ENCODE data around the gene NEK5.
"Not testable (repeated sequence)": the region's sequence is repeated elsewhere in the genome, so short reads cannot be mapped to it uniquely, and the experiment has no call there.

The NEK5 gene

DNA sequence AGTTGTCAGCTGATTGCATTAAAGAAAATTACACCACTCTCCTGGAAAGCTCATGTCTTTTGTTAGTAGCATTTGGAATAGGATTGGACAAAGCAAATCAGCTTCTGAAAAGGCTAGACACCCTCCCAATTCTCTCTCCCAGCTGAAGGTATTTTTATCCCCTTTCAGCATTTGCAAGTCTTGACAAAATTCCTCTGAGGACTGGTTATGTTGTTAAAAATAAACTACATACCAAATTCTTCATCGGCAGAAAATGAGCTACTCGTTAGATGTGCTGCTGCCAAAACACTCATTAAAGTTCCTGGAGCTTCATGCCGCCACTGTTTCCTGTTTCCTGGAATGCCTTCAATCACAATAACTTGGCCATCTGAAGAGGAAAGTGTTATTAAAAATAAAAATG, 67.3 kb downstream of the NEK5 start:
- no peak for DNase-seq

DNA sequence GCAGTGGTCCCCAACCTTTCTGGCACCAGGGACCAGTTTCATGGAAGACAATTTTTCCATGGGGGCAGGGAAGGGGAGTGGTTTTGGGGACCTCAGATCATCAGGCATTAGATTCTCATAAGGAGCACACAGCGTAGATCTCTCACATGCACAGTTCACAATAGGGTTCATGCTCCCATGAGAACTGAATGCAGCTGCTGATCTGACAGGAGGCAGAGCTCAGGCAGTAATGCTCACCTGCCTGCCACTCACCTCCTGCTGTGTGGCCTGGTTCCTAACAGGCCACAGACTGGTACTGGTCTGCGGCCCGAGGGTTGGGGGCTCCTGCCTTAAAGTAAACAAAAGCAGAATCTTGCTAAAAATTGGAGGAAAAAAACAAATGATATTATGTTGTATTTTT, 67.8 kb downstream of the NEK5 start:
- DNase-seq = not testable (repeated sequence)

DNA sequence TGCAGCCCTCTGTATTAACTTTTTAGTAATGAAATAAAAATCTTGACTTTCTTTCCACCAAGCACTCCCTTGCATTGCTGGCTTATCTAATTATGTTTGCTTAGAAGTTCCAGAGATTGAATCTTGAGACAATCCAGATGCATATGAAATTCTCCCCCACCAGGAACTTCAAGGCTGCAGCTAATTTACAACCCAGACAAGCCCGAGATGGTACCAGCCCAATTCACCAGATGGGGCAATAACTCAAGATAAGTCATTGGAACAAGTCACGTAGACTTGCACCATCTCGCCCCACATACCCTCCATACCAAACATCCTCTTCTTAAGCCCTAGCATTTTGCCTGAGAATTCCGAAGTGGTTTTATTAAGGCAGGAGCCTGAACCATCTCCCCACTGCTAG, 75.4 kb downstream of the NEK5 start:
- DNase-seq = no peak

- DNase-seq = no peak
Measured at GRCh38 chr13:52051400-52051799, 77.5 kb downstream of the NEK5 start.

DNA sequence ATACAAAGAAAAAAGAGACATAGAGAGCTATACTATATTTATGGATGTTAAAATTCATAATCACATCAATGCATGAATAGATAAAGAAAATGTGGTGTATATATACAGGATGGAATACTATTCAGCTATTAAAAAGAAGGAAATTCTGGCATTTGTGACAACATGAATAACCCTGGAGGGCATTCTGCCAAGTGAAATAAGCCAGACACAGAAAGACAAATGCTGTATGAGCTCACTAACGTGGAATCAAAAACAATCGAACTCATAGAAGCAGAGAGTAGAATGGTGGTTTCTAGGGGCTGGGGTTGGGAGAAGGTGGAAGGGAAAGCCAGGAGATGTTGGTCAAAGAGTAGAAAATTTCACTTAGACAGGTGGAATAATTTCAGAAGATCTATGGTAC, 80.4 kb downstream of the NEK5 start:
- DNase-seq = no peak

- no peak for DNase-seq
Measured at GRCh38 chr13:52047463-52047862, 81.4 kb downstream of the NEK5 start.

- no peak for DNase-seq
Measured at GRCh38 chr13:52043675-52044074, 85.2 kb downstream of the NEK5 start.

DNA sequence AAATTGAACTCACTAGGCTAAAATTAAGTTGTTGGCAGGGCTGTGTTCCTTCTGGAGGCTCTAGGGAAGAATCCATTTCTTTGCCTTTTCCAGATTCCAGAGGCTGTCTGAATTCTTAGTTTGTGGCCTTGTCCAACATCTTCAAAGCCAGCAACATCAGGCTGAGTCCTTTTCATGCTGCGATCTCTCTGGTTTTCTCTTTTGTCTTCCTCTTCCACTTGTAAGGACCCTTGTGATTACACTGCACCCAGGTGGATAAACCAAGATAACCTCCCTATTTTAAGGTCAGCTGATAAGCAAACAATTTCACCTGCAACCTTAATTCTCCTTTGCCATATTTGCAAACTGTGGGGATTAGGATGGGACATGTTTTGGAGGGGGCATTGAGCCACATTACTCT, 92.8 kb downstream of the NEK5 start:
- DNase-seq = no peak

DNA sequence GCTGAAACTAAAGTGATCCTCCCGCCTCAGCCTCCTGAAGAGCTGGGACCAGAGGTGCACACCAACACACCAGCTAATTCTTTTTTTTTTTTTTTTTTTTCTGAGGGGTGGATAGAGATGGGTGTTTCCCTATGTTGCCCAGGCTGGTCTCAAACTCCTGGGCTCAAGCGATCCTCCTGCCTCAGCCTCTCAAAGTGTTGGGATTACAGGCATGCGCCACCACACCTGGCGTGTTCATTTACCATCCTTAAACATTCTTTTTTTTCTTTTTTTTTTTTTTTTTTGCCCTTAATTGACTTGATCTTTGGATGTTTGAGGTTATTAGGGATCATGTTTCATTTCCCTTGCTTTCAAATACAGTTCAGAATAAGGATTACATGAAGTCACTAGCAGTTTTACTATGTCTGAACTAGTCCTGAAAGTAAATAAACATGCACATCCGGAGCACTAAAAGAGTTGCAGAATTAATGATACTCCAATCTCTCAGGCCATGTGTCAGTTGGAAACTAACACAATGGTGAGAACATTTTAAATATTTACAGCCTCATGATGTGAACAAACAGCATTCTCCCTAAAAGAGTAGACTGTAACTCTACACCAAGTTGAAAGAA, 94.2 kb downstream of the NEK5 start:
- no peak for DNase-seq

GRCh38 chr13:52033039-52033438, 95.8 kb downstream of the NEK5 start:
- DNase-seq = no peak

GRCh38 chr13:52030401-52030800, 98.5 kb downstream of the NEK5 start:
- not testable (repeated sequence) for DNase-seq

GRCh38 chr13:52029569-52029968, 99.3 kb downstream of the NEK5 start:
- DNase-seq = no peak

DNA sequence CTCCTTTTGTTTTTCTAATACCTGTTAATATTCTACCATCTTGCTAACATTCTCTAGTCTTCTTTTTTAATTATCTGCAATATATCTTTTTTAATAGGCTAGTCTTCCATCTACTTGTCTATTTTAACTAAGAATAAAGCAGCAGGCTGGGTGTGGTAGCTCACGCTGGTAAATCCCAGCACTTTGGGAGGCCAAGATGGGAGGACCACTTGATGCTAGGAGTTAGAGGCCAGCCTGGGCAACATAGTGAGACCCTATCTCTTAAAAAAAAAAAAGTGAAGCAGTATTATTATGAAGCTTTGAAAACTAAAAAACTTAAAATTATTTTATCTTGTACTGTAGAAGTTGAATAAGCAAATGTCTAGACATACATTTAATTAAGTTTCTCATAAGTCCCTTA, 101.0 kb downstream of the NEK5 start:
- DNase-seq = no peak

- DNase-seq = no peak
Measured at GRCh38 chr13:52026246-52026626, 102.6 kb downstream of the NEK5 start.

GRCh38 chr13:52025475-52026245, 103.2 kb downstream of the NEK5 start:
- DNase-seq = no peak

DNA sequence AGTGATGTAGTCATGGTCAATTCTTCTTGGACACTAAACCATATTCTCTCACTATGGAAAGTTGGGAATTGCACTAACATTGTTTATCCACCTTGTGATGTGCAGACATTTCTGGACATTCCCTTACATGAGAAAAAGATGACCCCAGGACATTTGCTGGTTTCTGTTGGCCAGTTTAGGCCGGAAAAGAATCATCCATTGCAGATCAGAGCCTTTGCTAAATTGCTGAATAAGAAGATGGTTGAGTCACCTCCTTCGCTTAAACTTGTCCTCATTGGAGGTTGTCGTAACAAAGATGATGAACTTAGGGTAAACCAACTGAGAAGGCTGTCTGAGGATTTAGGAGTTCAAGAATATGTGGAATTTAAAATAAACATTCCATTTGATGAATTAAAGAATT, 104.4 kb downstream of the NEK5 start, which contains the start of gene UTP14C:
UTP14C (plus strand) TSS at position 211 of the 400 bp plus-strand sequence. CDS start 4,114 bp downstream, outside the sequence.
- DNase-seq = no peak

DNA sequence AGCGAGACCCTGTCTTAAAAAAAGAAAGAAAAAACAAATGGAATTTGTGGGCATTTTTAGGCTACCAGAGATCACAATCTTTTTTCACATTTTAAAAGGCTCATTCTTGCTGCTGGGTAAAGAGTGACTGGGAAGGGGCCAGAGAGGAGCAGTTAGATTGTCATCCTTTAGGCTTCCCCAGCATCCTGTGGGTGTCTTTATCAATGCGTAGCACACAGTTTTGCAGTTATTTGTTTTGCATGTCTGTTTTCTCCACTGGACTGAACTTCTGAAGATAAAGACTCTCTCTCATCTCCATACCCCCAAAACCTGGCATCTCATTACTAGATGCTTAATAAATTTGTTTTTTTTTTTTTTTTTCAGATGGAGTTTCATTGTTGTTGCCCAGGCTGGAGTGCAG, 106.5 kb downstream of the NEK5 start:
- DNase-seq = no peak

DNA sequence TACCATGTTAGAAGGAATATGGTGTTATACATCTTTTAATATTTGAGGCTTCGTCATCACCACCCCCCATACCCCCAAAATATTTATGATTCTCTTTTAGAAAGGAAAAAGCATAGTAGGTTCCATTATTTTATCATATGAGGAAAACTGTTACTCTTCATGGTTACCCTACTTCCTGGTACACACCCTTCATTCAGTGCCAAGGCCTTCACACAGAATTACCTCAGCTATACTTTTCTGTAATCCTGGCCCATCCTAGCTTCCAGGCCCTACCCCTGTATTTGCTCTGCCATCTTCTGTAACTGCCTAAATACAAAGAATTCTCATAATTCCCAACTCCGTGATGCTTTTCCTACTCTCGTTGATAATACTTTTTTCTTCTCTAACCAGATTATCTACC, 108.7 kb downstream of the NEK5 start:
- DNase-seq = no peak

DNA sequence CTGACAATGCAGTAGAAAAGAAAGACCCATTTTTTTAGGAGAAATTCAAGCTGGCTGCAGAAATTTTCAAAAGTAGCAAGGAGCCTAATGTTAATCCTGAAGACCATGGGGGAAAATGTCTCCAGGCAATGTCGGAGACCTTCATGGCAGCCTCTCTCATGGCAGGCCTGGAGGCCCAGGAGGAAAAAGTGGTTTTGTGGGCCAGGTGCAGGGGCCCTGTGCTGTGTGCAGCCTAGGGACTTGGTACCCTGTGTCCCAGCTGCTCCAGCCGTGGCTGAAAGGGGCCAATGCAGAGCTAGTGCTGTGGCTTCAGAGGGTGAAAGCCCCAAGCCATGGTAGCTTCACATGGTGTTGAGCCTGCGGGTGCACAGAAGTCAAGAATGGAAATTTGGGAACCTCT, 112.6 kb downstream of the NEK5 start:
- DNase-seq = no peak

DNA sequence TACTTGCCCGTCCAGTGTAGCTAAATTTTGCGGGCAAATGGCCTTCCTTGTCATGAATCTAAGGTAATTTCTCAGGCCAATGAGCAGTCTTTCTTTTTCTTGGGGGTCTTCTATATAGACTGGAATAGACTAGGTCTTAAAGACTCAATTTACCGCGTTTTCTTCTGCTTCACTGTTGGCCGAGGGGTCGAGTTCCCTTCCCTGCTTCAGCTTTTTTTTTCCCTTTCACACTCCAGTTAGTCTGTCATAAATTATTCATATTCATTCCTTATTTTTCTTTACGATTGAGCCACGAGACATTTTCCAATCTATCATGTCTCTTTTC, 116.4 kb downstream of the NEK5 start:
- DNase-seq = no peak

- DNase-seq = peak; percentile 99
Measured at GRCh38 chr13:52011632-52012511, 117.0 kb downstream of the NEK5 start, which contains the start of gene ALG11. TSS of gene ALG11 (plus strand) at chr13:52012398. CDS start at chr13:52012419, 21 bp downstream.

DNA sequence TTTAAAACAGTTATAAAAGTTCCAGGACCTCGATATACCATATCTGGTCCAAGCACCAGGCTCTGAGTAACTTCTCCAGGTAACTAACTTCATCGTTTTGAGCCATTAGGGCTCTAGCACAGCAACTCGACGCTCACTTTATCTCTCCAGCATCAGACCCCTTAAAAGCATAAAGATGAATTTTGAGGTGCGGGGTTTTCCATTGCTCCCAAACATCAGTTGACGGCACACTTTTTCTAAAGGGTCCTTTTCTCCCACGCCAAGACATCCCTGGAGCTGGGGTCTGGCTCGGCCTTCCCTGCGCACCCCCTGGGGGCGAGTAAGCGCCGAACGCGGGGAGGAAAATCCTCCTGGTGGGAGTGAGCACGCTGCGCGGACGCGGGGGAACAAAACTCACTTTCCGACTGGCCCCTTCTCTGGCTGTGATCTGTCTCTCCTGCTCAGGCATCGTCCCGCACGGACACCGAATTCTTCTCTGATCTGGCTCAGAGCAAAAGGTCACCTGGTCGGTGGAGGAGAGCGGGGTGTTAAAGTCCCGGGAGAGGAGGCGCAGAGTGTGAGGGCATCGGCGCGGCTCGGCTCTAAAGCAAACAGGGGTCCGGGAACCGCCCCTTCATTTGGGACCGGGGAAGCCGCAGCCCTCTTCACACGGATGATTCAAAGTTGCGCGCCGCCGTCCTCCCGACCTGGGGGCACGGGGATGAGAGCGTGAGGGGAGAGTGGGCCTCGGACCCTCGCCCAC, 117.8 kb downstream of the NEK5 start, which contains the start of gene ATP7B:
ATP7B (minus strand) TSS at position 561 of the 742 bp plus-strand sequence; CDS start at position 448, 113 bp downstream.
- DNase-seq = no peak

- no peak for DNase-seq
Measured at GRCh38 chr13:52009946-52010345, 118.9 kb downstream of the NEK5 start.
